OCI-LY3 (cell line): Measurements from ENCODE around the gene ATP10B.
A peak's percentile ranks its signal among the peaks of the same experiment; 100 is the strongest.

ENCODE experiments used
- H2AFZ ChIP-seq: fragments of 200-600, 300-600 bp; shearing (Covaris generic); 2 replicates; pipeline ENCODE4 v1.6.0; 2014; ENCODE audit warnings: antibody characterized with exemption, low read depth, low read length
- H3K27ac ChIP-seq: fragments of 200-600, 300-600 bp; sonication (generic); 2 replicates; pipeline ENCODE4 v1.5.1; 2014; ENCODE audit warnings: mild to moderate bottlenecking, low read length, moderate library complexity, mixed read lengths
- H3K27me3 ChIP-seq: fragments of 200-600, 300-600 bp; sonication (generic); 2 replicates; pipeline ENCODE4 v1.6.1; 2014; ENCODE audit warnings: low read depth, low read length, mixed read lengths
- H3K36me3 ChIP-seq: fragments of 200-600, 300-600 bp; sonication (generic); replicated peaks from 2 replicates; pipeline ENCODE3; 2014; ENCODE audit warnings: low read depth, low read length, mixed read lengths
- H3K4me1 ChIP-seq: fragments of 300-600, 200-600 bp; sonication (generic); 2 replicates; pipeline ENCODE4 v1.6.1; 2014; ENCODE audit warnings: low read length, mixed read lengths
- H3K4me2 ChIP-seq: fragments of 200-600, 300-600 bp; sonication (generic); 2 replicates; pipeline ENCODE4 v1.6.1; 2014; ENCODE audit warnings: low read length, mixed read lengths
- H3K4me3 ChIP-seq: fragments of 300-600, 200-600 bp; sonication (generic); 2 replicates; pipeline ENCODE4 v1.5.1; 2014; ENCODE audit warnings: antibody characterized with exemption, mild to moderate bottlenecking, low read length, moderate library complexity
- H3K79me2 ChIP-seq: fragments of 300-600, 200-600 bp; shearing (Covaris generic); 2 replicates; pipeline ENCODE4 v1.6.1; 2014; ENCODE audit warnings: mild to moderate bottlenecking, low read length, mixed read lengths
- H3K9ac ChIP-seq: fragments of 300-600, 200-600 bp; shearing (Covaris generic); 2 replicates; pipeline ENCODE4 v1.6.0; 2014; ENCODE audit warnings: mild to moderate bottlenecking, low read length, moderate library complexity
- H3K9me3 ChIP-seq: fragments of 200-600, 300-600 bp; shearing (Covaris generic); 2 replicates; pipeline ENCODE4 v1.6.1; 2014; ENCODE audit warnings: low read length, mixed read lengths; ENCODE audit not compliant: insufficient read depth
- H4K20me1 ChIP-seq: fragments of 200-600, 300-600 bp; sonication (generic); 2 replicates; pipeline ENCODE4 v1.6.1; 2016; ENCODE audit warnings: low read length, mixed read lengths; ENCODE audit not compliant: insufficient read depth
- EZH2phosphoT487 ChIP-seq: fragments of 200-600 bp; shearing (Covaris generic); IDR thresholded peaks from 2 replicates; pipeline ENCODE4 v1.6.1; 2018; ENCODE audit warnings: antibody characterized with exemption, mixed run types, low read depth
- TF ChIP-seq, protein P1 (sequence below): fragments of 200-600, 300-600 bp; sonication (generic); IDR thresholded peaks from 2 replicates; pipeline ENCODE4 v1.5.1; 2014; ENCODE audit warnings: antibody characterized with exemption, low read length, low read depth

The ATP10B gene

DNA sequence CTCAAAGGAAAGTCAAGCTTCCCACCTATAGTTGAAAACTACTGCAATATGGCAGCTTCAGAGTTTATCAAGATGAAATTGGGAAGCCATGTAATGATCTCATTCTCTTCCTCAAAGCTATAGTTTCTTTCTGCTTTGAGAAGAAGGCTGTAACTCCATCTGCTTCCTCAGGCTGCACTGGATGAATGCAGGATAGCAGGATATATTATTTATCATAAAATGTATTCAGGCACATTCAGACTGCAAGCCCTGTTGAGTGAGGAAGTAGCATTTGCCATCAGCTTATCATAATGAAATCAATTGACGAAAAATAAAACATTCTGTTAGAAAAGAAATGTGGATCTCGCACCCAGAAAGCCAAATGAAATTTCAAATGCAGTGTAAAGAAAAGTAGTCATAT lies 560 bp downstream of the ATP10B start:
- H3K79me2 ChIP-seq, result no peaks in the 10 kb centered on the region
- TF ChIP-seq, protein P1, sequence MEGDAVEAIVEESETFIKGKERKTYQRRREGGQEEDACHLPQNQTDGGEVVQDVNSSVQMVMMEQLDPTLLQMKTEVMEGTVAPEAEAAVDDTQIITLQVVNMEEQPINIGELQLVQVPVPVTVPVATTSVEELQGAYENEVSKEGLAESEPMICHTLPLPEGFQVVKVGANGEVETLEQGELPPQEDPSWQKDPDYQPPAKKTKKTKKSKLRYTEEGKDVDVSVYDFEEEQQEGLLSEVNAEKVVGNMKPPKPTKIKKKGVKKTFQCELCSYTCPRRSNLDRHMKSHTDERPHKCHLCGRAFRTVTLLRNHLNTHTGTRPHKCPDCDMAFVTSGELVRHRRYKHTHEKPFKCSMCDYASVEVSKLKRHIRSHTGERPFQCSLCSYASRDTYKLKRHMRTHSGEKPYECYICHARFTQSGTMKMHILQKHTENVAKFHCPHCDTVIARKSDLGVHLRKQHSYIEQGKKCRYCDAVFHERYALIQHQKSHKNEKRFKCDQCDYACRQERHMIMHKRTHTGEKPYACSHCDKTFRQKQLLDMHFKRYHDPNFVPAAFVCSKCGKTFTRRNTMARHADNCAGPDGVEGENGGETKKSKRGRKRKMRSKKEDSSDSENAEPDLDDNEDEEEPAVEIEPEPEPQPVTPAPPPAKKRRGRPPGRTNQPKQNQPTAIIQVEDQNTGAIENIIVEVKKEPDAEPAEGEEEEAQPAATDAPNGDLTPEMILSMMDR, result no peak
- no peaks in the 10 kb centered on the region for H3K9me3 ChIP-seq
- peaks cover 11% of the 10 kb centered on the region for H3K4me1 ChIP-seq
- H3K4me3 ChIP-seq, result no peak overlapping the region
- H4K20me1 ChIP-seq, result no peaks in the 10 kb centered on the region
- H3K4me2 ChIP-seq, result no peak overlapping the region
- no peak overlapping the region for H3K27ac ChIP-seq
- peaks cover 24% of the 10 kb centered on the region for H3K27me3 ChIP-seq
- no peak overlapping the region for H2AFZ ChIP-seq
- H3K9ac ChIP-seq, result no peak overlapping the region
- no peaks in the 10 kb centered on the region for H3K36me3 ChIP-seq

DNA sequence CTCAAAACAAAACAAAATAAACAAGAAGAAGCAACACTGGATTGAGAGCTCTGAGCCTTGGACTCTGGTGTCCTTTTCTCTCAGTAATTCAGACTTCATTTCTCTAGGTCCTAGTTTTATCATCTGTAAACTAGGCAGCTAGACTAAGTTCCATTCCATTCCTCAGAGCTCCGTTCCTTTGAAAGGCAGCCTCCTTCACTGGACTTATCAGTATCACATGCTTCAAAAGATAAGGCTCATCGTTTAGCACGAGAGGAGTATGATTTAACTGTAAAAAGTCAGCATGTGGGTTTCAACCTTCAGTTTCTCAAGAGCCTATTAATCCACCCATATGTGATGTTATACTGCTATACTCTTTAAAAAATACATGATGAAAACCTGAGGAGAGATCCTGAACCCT lies 1.6 kb downstream of the ATP10B start:
- no peak overlapping the region for H3K27ac ChIP-seq

DNA sequence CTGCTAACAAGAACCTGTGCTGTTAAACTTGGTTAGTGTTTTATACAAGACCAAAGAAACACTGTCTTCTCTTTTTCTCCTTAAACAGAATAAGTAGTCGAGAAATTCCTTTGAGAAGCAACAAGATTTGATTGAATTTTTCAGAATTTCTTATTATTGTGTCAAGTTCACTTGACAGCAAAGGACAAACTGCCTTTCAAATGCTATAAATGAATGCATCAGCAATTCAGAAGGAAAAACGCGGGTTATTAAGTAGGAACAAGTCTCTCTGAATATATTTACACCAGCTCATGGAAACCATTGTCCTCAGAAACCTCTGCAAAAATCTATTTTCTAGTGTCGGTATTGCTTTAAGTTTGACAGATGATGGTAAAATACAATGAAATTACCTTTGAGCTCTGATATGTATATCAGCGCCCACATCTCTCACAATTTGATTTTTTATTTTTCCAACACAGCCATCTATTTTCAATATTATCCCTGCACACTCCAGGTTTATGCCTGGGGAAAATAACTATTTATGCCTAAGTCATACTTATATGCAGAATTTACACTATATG lies 4.4 kb downstream of the ATP10B start:
- Histone ChIP-seq H3K9me3 (no peaks in the 10 kb centered on the region), H4K20me1 (no peaks in the 10 kb centered on the region), H3K27ac (no peak overlapping the region), H3K9ac (no peak overlapping the region), H3K4me3 (no peak overlapping the region), H3K36me3 (no peaks in the 10 kb centered on the region), H2AFZ (no peak overlapping the region), H3K4me1 (peaks cover 21% of the 10 kb centered on the region), H3K79me2 (no peaks in the 10 kb centered on the region), H3K27me3 (peaks cover 46% of the 10 kb centered on the region), H3K4me2 (no peak overlapping the region)
- TF ChIP-seq, protein P1, result no peak
- TF ChIP-seq EZH2phosphoT487, result no peak

More for the DNA sequence above, 1.6 kb downstream of the ATP10B start:
- TF ChIP-seq, protein P1, result no peak
- no peak for TF ChIP-seq EZH2phosphoT487
- no peaks in the 10 kb centered on the region for H3K9me3 ChIP-seq
- no peak overlapping the region for H3K9ac ChIP-seq
- H2AFZ ChIP-seq, result no peak overlapping the region
- no peak overlapping the region for H3K4me3 ChIP-seq
- peaks cover 11% of the 10 kb centered on the region for H3K4me1 ChIP-seq
- H3K79me2 ChIP-seq, result no peaks in the 10 kb centered on the region
- no peak overlapping the region for H3K4me2 ChIP-seq
- H3K36me3 ChIP-seq, result no peaks in the 10 kb centered on the region
- no peaks in the 10 kb centered on the region for H4K20me1 ChIP-seq
- H3K27me3 ChIP-seq, result peaks cover 32% of the 10 kb centered on the region

DNA sequence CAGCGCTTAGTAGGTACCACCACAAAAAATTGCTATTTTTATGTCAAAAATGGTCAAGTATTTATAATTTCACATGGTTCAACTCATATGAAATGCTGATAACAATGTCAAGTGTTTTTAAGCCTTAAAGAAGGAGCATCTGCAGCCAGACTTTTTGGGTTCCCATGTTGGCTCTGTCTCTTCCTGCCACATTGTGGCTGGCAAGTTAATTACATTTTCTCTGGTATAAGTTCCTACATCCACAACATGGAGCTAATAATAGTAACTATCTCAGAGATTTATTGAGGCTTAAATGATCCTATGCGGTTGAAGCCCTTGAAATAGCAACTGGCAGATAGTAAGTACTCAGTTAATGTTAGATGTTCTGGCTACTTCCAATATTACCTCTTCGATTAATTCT lies 5.4 kb downstream of the ATP10B start:
- TF ChIP-seq, protein P1, result 0 out of 2 replicates have a peak, but pooled peaks have one; percentile 5
- TF ChIP-seq EZH2phosphoT487, result no peak
- H2AFZ ChIP-seq, result no peak overlapping the region

More for the DNA sequence above, 5.4 kb downstream of the ATP10B start:
- no peak overlapping the region for H3K4me2 ChIP-seq
- no peak overlapping the region for H3K27ac ChIP-seq
- no peaks in the 10 kb centered on the region for H3K36me3 ChIP-seq
- H3K27me3 ChIP-seq, result peaks cover 46% of the 10 kb centered on the region
- no peaks in the 10 kb centered on the region for H4K20me1 ChIP-seq
- no peaks in the 10 kb centered on the region for H3K9me3 ChIP-seq
- H3K4me1 ChIP-seq, result peaks cover 22% of the 10 kb centered on the region
- no peak overlapping the region for H3K4me3 ChIP-seq
- no peaks in the 10 kb centered on the region for H3K79me2 ChIP-seq
- no peak overlapping the region for H3K9ac ChIP-seq
